Gastroesophageal sphincter (tissue), 3 donors: Measurements from ENCODE around the gene PDE4B.

Experiments
- CTCF ChIP-seq, 4 experiments: fragments of 200-600 bp in 2 of 4; fragments of 450-650 bp in 2 of 4; sonication (generic) in 1 of 4; IDR thresholded peaks; one replicate each; pipeline ENCODE4 v1.5.1; 2017 to 2019; ENCODE audit warnings: antibody characterized with exemption in 4 of 4, mild to moderate bottlenecking in 2 of 4, moderate library complexity in 2 of 4
- POLR2A ChIP-seq, 2 donors: fragments of 450-650 bp; IDR thresholded peaks; one replicate each; pipeline ENCODE4 v1.6.1; 2017; ENCODE audit warnings: antibody characterized with exemption in 2 of 2, mild to moderate bottlenecking in 2 of 2, moderate library complexity in 1 of 2
- POLR2AphosphoS5 ChIP-seq: sonication (generic); formaldehyde crosslinking; IDR thresholded peaks from one replicate; pipeline ENCODE4 v1.6.1; 2017; ENCODE audit warnings: antibody characterized with exemption

DNA sequence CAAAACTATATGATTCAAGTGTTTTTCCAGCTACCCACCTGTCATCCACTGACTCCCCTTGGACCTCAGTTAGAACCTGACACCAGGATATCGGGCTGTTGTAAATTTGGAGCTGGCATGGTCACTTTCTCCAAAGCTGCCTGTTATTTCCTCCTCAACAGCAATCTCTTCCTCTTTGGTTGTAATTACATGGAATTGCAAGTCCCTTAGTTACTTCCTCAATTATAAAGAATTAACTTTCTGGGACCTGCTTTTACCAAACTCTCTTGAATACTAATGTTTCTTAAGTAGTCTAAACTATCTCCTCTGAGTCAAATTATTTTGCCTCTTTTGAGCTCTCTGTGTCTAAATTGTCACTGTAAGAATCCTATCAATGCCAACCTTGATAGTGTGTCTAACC, 590.9 kb downstream of the PDE4B start:
- TF ChIP-seq CTCF (IDR thresholded peaks at IDR 0.05) (no peak), POLR2A (IDR thresholded peaks at IDR 0.05) (no peak), POLR2AphosphoS5 (no peak)
